Measurements from ENCODE around the gene ELOVL6. TPM values are rescaled to one million over a fixed set of nuclear protein-coding genes. Genes with fewer than 3 reads are reported as not detected.
A peak's percentile ranks its signal among the peaks of the same experiment; 100 is the strongest.

ELOVL6 gene
- total and polyA plus RNA-seq, 9 of the 15 experiments (the other 6 are each of a cell fraction or from before 2014, with no cell fraction given) = 18.3 to 82.6 (median 46.0) TPM

DNA sequence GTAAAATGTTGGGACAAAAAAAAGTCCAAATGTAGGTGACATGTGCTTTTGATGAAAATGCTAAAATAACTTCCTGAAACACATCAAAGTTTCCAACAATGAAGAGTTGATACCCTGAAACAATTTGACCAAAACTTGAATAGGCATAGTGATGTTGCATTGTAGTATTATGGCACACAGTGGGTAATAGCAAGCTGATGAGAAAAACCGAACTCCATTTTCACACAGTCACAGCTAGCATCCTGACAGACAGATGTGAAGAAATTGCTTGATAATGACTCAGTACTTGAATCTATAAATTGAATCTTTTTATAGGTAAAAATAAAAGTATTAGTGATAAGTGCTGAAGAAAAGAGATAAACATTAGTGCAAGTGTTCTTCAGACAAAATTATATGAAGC, 122.5 kb downstream of the ELOVL6 start:
- Histone ChIP-seq H3K36me3 (ENCODE audit: control insufficient read depth, insufficient read depth, low read length) (peaks cover 32% of the 10 kb centered on the region; the same call in 2 of the 3 replicates), H3K9ac (ENCODE audit: insufficient read depth in 1 of 2, low read depth in 2 of 2, low read length in 2 of 2) (no peak overlapping the region), H2AFZ (ENCODE audit: low read depth, low read length) (no peak overlapping the region), H3K79me2 (ENCODE audit: control insufficient read depth, insufficient read depth, low read length) (peaks cover 26% of the 10 kb centered on the region), H3K27me3 (ENCODE audit: control insufficient read depth in 2 of 2, insufficient read depth in 2 of 2, low read length in 2 of 2) (no peaks in the 10 kb centered on the region), H4K20me1 (replicated peaks; ENCODE audit: control insufficient read depth, insufficient read depth, low read length) (no peaks in the 10 kb centered on the region), H3K9me1 (ENCODE audit: control insufficient read depth, insufficient read depth, low read length) (no peaks in the 10 kb centered on the region), H3K4me1 (replicated peaks in 1 of 2; ENCODE audit: control insufficient read depth in 2 of 2, insufficient read depth in 2 of 2, low read length in 2 of 2) (peaks cover 0 to 6% of the 10 kb centered on the region in 2 experiments; a peak in 3 of 5 replicates), H3K27ac (ENCODE audit: extremely low read depth, low read depth, low read length) (peak overlapping the region; percentile 67; the same call in 1 of the 3 replicates), H3K4me2 (ENCODE audit: insufficient read depth, low read length) (no peak overlapping the region), H3K9me3 (replicated peaks; ENCODE audit: control insufficient read depth, insufficient read depth, low read depth, low read length) (no peaks in the 10 kb centered on the region), H3K4me3 (no peak overlapping the region)
- in situ Hi-C loops (cut with MboI) = no loop called here
- ATAC-seq (peak; percentile 39; the same call in 1 of the 3 replicates), FAIRE-seq (no peak), DNase-seq (ENCODE audit: extremely low read depth in 1 of 4, low spot score in 3 of 4) (no peak)
- ChIA-PET POLR2A (no interaction called here), CTCF (ENCODE audit: low intra/inter-chr PET ratio) (no interaction called here)
- no TSS peak for BruUV-seq (replicated peaks)
- intact Hi-C loops (cut with micrococcal nuclease) = no loop called here
- TF ChIP-seq ZBTB8A (IDR thresholded peaks at IDR 0.05; ENCODE audit: partially characterized antibody) (no peak), PPARD (CRISPR knock-in tag; IDR thresholded peaks at IDR 0.05) (no peak), EZH2 (IDR thresholded peaks at IDR 0.05; ENCODE audit: borderline replicate concordance, low read depth, low read length) (no peak), ZNF395 (CRISPR knock-in tag; IDR thresholded peaks at IDR 0.05) (no peak), MNT (conservative IDR thresholded peaks at IDR 0.05) (no peak), TOE1 (IDR thresholded peaks at IDR 0.05; ENCODE audit: borderline replicate concordance) (no peak), TOE1 (CRISPR knock-in tag; IDR thresholded peaks at IDR 0.05; ENCODE audit: borderline replicate concordance, low read depth) (no peak), PHTF2 (CRISPR knock-in tag; IDR thresholded peaks at IDR 0.05) (no peak), ZNF175 (CRISPR knock-in tag; IDR thresholded peaks at IDR 0.05; ENCODE audit: low read depth) (no peak), EP300 (IDR thresholded peaks at IDR 0.05; ENCODE audit: low read length) (no peak), ELF2 (CRISPR knock-in tag; IDR thresholded peaks at IDR 0.05) (no peak), MYBL2 (IDR thresholded peaks at IDR 0.05; ENCODE audit: low read depth) (no peak), MYBL2 (CRISPR knock-in tag; IDR thresholded peaks at IDR 0.05; ENCODE audit: borderline replicate concordance) (no peak), ZNF124 (CRISPR knock-in tag; IDR thresholded peaks at IDR 0.05) (no peak), THRA (IDR thresholded peaks at IDR 0.05) (no peak), ZNF184 (CRISPR knock-in tag; IDR thresholded peaks at IDR 0.05) (no peak), FIP1L1 (IDR thresholded peaks at IDR 0.05; ENCODE audit: low read depth, low read length, poor library complexity, severe bottlenecking) (no peak)
- 100% methylated on average over 1 of the region's 1 CpG for WGBS (ENCODE audit: insufficient coverage, low coverage, missing lambda C conversion rate)
